Measurements from ENCODE around the gene CDR2. TPM values are rescaled to one million over a fixed set of nuclear protein-coding genes. Genes with fewer than 3 reads are reported as not detected.

CDR2 gene
- total RNA-seq, 1 donor from 2014 or later = 57.6 TPM

GRCh38 chr16:22421136-22421535 lies 46.7 kb upstream of the CDR2 start:
- no peak overlapping the region for H3K4me2 ChIP-seq (ENCODE audit: low read length)
- FAIRE-seq = no peak
- no peaks in the 10 kb centered on the region for H3K36me3 ChIP-seq (ENCODE audit: insufficient read depth, low read length)
- no peak overlapping the region for H2AFZ ChIP-seq (ENCODE audit: low read depth, low read length)
- H3K27ac Mint-ChIP-seq (ENCODE audit: unreplicated experiment) = peak overlapping the region; percentile 34
- no peak overlapping the region for H3K4me3 Mint-ChIP-seq (ENCODE audit: unreplicated experiment)
- no peaks in the 10 kb centered on the region for H3K79me2 ChIP-seq (ENCODE audit: insufficient read depth, low read length)
- no peak overlapping the region for H3K27ac ChIP-seq (ENCODE audit: low read depth, low read length)
- H3K27me3 ChIP-seq (ENCODE audit: insufficient read depth, low read length) = no peaks in the 10 kb centered on the region
- H4K20me1 ChIP-seq (ENCODE audit: insufficient read depth, low read length) = peaks cover 5% of the 10 kb centered on the region
- H3K4me1 Mint-ChIP-seq (ENCODE audit: low read depth, unreplicated experiment) = no peaks in the 10 kb centered on the region
- peaks cover 33% of the 10 kb centered on the region for H3K36me3 Mint-ChIP-seq (ENCODE audit: low read depth, unreplicated experiment)
- no peaks in the 10 kb centered on the region for H3K4me1 ChIP-seq (ENCODE audit: insufficient read depth, low read length)
- H3K27me3 Mint-ChIP-seq (ENCODE audit: low read depth, unreplicated experiment) = no peaks in the 10 kb centered on the region
- H3K9ac ChIP-seq (ENCODE audit: low read length) = no peak overlapping the region
- no peak for TF ChIP-seq EZH2 (IDR thresholded peaks at IDR 0.05; ENCODE audit: insufficient read depth, low read length)
- no peak overlapping the region for H3K4me3 ChIP-seq (ENCODE audit: insufficient read depth, low read depth, low read length)
- no peak for DNase-seq (ENCODE audit: low read depth)
- no peaks in the 10 kb centered on the region for H3K9me3 Mint-ChIP-seq (ENCODE audit: unreplicated experiment)
- no peaks in the 10 kb centered on the region for H3K9me3 ChIP-seq (ENCODE audit: insufficient read depth, low read depth, low read length)

DNA sequence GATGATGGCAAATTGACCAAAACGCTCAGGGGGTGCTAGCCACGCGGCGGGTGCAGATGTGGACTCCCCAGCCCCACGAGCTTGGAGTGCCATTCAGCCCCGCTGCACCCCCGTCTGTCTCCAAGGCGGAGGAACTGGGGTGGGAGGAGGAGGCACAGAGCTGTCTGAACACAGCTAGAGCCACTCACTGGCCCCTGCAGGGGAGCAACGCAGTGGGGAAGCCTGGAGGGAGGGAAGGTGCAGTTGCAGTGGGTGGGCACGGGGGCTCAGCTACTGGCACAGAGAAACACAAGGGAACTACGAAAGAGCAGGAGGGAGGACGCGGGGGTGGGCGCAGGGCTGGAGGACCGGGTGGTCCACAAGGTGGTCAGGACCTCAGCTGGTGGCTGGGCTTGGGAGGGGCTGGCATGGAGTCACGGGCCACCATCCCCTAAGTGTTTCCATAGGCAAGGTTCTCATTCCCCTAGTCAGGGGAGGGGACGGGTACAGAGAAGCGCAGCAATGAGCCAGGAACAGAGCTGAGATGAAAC lies 46.3 kb upstream of the CDR2 start:
- TF ChIP-seq CTCF (IDR thresholded peaks at IDR 0.05; ENCODE audit: insufficient read depth, low read depth, low read length) (no peak), EZH2 (IDR thresholded peaks at IDR 0.05; ENCODE audit: insufficient read depth, low read length) (no peak)
- Mint-ChIP-seq H3K27me3 (ENCODE audit: low read depth, unreplicated experiment) (no peaks in the 10 kb centered on the region), H3K36me3 (ENCODE audit: low read depth, unreplicated experiment) (peaks cover 29% of the 10 kb centered on the region)

DNA sequence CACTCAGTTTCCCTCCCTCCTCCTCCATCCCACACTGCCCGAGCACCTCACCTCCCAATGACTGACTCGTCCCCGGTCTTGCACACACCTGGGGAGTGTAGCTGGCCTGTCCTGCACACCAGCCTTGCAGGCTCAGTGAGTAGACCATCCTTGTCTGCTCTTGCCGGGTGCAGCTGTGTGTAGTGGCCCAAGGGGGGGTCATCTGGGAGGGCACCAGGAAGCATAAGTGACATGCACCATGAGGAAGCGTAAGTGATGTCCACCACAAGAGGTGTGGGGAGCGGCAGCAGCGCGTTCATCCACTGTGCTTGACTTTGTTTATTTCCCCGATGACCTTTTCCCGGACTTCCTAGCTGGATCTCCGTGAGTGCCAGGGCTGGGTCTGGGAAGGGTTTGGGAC lies 45.5 kb upstream of the CDR2 start:
- FAIRE-seq = no peak

More for the DNA sequence above, 46.3 kb upstream of the CDR2 start:
- no peak overlapping the region for H3K9ac ChIP-seq (ENCODE audit: low read length)
- no peaks in the 10 kb centered on the region for H3K36me3 ChIP-seq (ENCODE audit: insufficient read depth, low read length)
- no peaks in the 10 kb centered on the region for H3K79me2 ChIP-seq (ENCODE audit: insufficient read depth, low read length)
- FAIRE-seq (no peak), DNase-seq (ENCODE audit: low read depth) (no peak)
- no peak overlapping the region for H3K4me2 ChIP-seq (ENCODE audit: low read length)
- no peaks in the 10 kb centered on the region for H3K27me3 ChIP-seq (ENCODE audit: insufficient read depth, low read length)
- no peak overlapping the region for H2AFZ ChIP-seq (ENCODE audit: low read depth, low read length)
- no peak overlapping the region for H3K4me3 ChIP-seq (ENCODE audit: insufficient read depth, low read depth, low read length)
- Mint-ChIP-seq H3K27ac (ENCODE audit: unreplicated experiment) (peak overlapping the region; percentile 34), H3K4me3 (ENCODE audit: unreplicated experiment) (no peak overlapping the region), H3K9me3 (ENCODE audit: unreplicated experiment) (no peaks in the 10 kb centered on the region), H3K4me1 (ENCODE audit: low read depth, unreplicated experiment) (no peaks in the 10 kb centered on the region)
- peaks cover 5% of the 10 kb centered on the region for H4K20me1 ChIP-seq (ENCODE audit: insufficient read depth, low read length)
- H3K9me3 ChIP-seq (ENCODE audit: insufficient read depth, low read depth, low read length) = no peaks in the 10 kb centered on the region
- H3K4me1 ChIP-seq (ENCODE audit: insufficient read depth, low read length) = no peaks in the 10 kb centered on the region
- H3K27ac ChIP-seq (ENCODE audit: low read depth, low read length) = no peak overlapping the region

More for the DNA sequence above, 45.5 kb upstream of the CDR2 start:
- H3K9ac ChIP-seq (ENCODE audit: low read length) = no peak overlapping the region
- Mint-ChIP-seq H3K27me3 (ENCODE audit: low read depth, unreplicated experiment) (no peaks in the 10 kb centered on the region), H3K27ac (ENCODE audit: unreplicated experiment) (no peak overlapping the region), H3K4me1 (ENCODE audit: low read depth, unreplicated experiment) (no peaks in the 10 kb centered on the region), H3K4me3 (ENCODE audit: unreplicated experiment) (no peak overlapping the region), H3K9me3 (ENCODE audit: unreplicated experiment) (no peaks in the 10 kb centered on the region), H3K36me3 (ENCODE audit: low read depth, unreplicated experiment) (peaks cover 26% of the 10 kb centered on the region)
- H3K9me3 ChIP-seq (ENCODE audit: insufficient read depth, low read depth, low read length) = no peaks in the 10 kb centered on the region
- no peaks in the 10 kb centered on the region for H3K79me2 ChIP-seq (ENCODE audit: insufficient read depth, low read length)
- no peak for TF ChIP-seq CTCF (IDR thresholded peaks at IDR 0.05; ENCODE audit: insufficient read depth, low read depth, low read length)
- no peak for TF ChIP-seq EZH2 (IDR thresholded peaks at IDR 0.05; ENCODE audit: insufficient read depth, low read length)
- no peak for DNase-seq (ENCODE audit: low read depth)
- no peak overlapping the region for H2AFZ ChIP-seq (ENCODE audit: low read depth, low read length)
- H3K4me3 ChIP-seq (ENCODE audit: insufficient read depth, low read depth, low read length) = no peak overlapping the region
- no peaks in the 10 kb centered on the region for H3K27me3 ChIP-seq (ENCODE audit: insufficient read depth, low read length)
- no peak overlapping the region for H3K27ac ChIP-seq (ENCODE audit: low read depth, low read length)
- H4K20me1 ChIP-seq (ENCODE audit: insufficient read depth, low read length) = peaks cover 5% of the 10 kb centered on the region
- no peaks in the 10 kb centered on the region for H3K36me3 ChIP-seq (ENCODE audit: insufficient read depth, low read length)
- no peaks in the 10 kb centered on the region for H3K4me1 ChIP-seq (ENCODE audit: insufficient read depth, low read length)
- no peak overlapping the region for H3K4me2 ChIP-seq (ENCODE audit: low read length)

All from astrocyte (in vitro differentiated cells and primary cell).